B cell (primary cell): ENCODE measurements around the gene CNPY3. TPM values are rescaled to one million over a fixed set of nuclear protein-coding genes. Genes with fewer than 3 reads are reported as not detected.
"Not testable (repeated sequence)": the region's sequence is repeated elsewhere in the genome, so short reads cannot be mapped to it uniquely, and the experiment has no call there.

ENCODE experiments used
- ATAC-seq: fragments of 200-7000 bp; cut with Tn5 transposase; one replicate; pipeline ENCODE4 v1.10.0; 2021; ENCODE audit warnings: low read depth, mild to moderate bottlenecking, moderate number of reproducible peaks, moderate library complexity
- CTCF ChIA-PET: fragments of 350-600 bp; sonication (Branson Sonifier 250); formaldehyde crosslinking; loops from one replicate; lab custom pipeline; 2021; ENCODE audit warnings: antibody characterized with exemption, inconsistent platforms; lab: Charles Lee
- POLR2A ChIA-PET: fragments of 350-600 bp; sonication (Branson Sonifier 250); formaldehyde crosslinking; loops from one replicate; lab custom pipeline; 2021; ENCODE audit warnings: antibody characterized with exemption; lab: Charles Lee
- DNase-seq: peaks from one replicate; pipeline ENCODE4 v3.0.0; 2013
- H2AFZ ChIP-seq: 2 replicates; pipeline ENCODE4 v1.6.1; 2012; ENCODE audit warnings: mild to moderate bottlenecking, low read depth, low read length; ENCODE audit not compliant: insufficient read depth, poor library complexity, severe bottlenecking
- H3K27ac ChIP-seq, 2 donors: 1 replicate in 1 of 2; 2 replicates in 1 of 2; pipeline ENCODE4 v1.5.1; 2012 to 2013; ENCODE audit warnings: low read length in 2 of 2, mild to moderate bottlenecking in 2 of 2, moderate library complexity in 1 of 2
- H3K27me3 ChIP-seq, 4 experiments: fragments of 200-600 bp in 1 of 4; sonication (generic) in 1 of 4; replicated peaks in 1 of 4; 1 replicate in 2 of 4; 2 replicates in 2 of 4; pipeline versions ENCODE4 v1.6.1 to v1.7.0; 2013 to 2016; ENCODE audit warnings: low read length in 3 of 4, mild to moderate bottlenecking in 2 of 4, mixed read lengths in 1 of 4, moderate library complexity in 1 of 4; ENCODE audit not compliant: insufficient read depth in 4 of 4, control insufficient read depth in 3 of 4; ENCODE audit errors: control extremely low read depth in 1 of 4
- H3K36me3 ChIP-seq, 2 experiments: replicated peaks in 1 of 2; 1 replicate in 1 of 2; 2 replicates in 1 of 2; pipeline versions ENCODE4 v1.6.1 to v1.7.1; 2013; ENCODE audit warnings: low read length in 1 of 2; ENCODE audit not compliant: insufficient read depth in 2 of 2, control insufficient read depth in 1 of 2; ENCODE audit errors: control extremely low read depth in 1 of 2, extremely low read depth in 1 of 2
- H3K4me1 ChIP-seq, 2 donors: fragments of 200-600 bp in 1 of 2; sonication (generic) in 1 of 2; 1 replicate in 1 of 2; 2 replicates in 1 of 2; pipeline versions ENCODE4 v1.5.1 to v1.6.1; 2013 to 2017; ENCODE audit warnings: low read length in 2 of 2; ENCODE audit not compliant: control insufficient read depth in 2 of 2, insufficient read depth in 2 of 2
- H3K4me2 ChIP-seq: replicated peaks from 2 replicates; pipeline ENCODE3; 2012; ENCODE audit warnings: mild to moderate bottlenecking, low read depth, low read length; ENCODE audit not compliant: poor library complexity, severe bottlenecking
- H3K4me3 ChIP-seq, 5 experiments: fragments of 200-600 bp in 1 of 5; sonication (generic) in 1 of 5; 1 replicate in 3 of 5; 2 replicates in 2 of 5; pipeline versions ENCODE4 v1.5.1 to v1.7.0; 2011 to 2016; ENCODE audit warnings: low read length in 4 of 5, mild to moderate bottlenecking in 4 of 5, low read depth in 2 of 5, control low read depth in 1 of 5, moderate library complexity in 1 of 5; ENCODE audit not compliant: insufficient read depth in 1 of 5; ENCODE audit errors: control extremely low read depth in 1 of 5, extremely low read depth in 1 of 5
- H3K79me2 ChIP-seq: fragments of 200-600 bp; sonication (generic); one replicate; pipeline ENCODE4 v1.6.0; 2016; ENCODE audit warnings: low read length; ENCODE audit not compliant: control insufficient read depth, insufficient read depth
- H3K9ac ChIP-seq: fragments of 200-600 bp; sonication (generic); 2 replicates; pipeline ENCODE4 v1.6.1; 2017; ENCODE audit warnings: mild to moderate bottlenecking, low read length, moderate library complexity
- H3K9me3 ChIP-seq, 3 donors: one replicate each; pipeline versions ENCODE4 v1.6.1 to v1.7.1; 2013; ENCODE audit warnings: low read length in 2 of 3; ENCODE audit not compliant: control insufficient read depth in 2 of 3, insufficient read depth in 1 of 3; ENCODE audit errors: control extremely low read depth in 1 of 3
- H4K20me1 ChIP-seq: 2 replicates; pipeline ENCODE4 v1.6.0; 2012; ENCODE audit warnings: mild to moderate bottlenecking, low read length; ENCODE audit not compliant: insufficient read depth, control insufficient read depth, poor library complexity, severe bottlenecking
- H3K27ac Mint-ChIP-seq: one replicate; pipeline ENCODE4 v1.8.0; 2021; ENCODE audit warnings: mixed read lengths
- H3K27me3 Mint-ChIP-seq: one replicate; pipeline ENCODE4 v1.8.0; 2021; ENCODE audit warnings: mixed read lengths
- H3K4me1 Mint-ChIP-seq: one replicate; pipeline ENCODE4 v1.8.0; 2021; ENCODE audit warnings: mixed read lengths
- H3K4me3 Mint-ChIP-seq: one replicate; pipeline ENCODE4 v1.8.0; 2021; ENCODE audit warnings: mixed read lengths
- H3K9me3 Mint-ChIP-seq: one replicate; pipeline ENCODE4 v1.8.0; 2022; ENCODE audit warnings: mixed read lengths; ENCODE audit not compliant: insufficient read depth
- CTCF ChIP-seq: fragments of 200-600 bp; IDR thresholded peaks from one replicate; pipeline ENCODE4 v1.8.0; 2022; ENCODE audit warnings: antibody characterized with exemption, mild to moderate bottlenecking
- EZH2 ChIP-seq: IDR thresholded peaks from 2 replicates; pipeline ENCODE4 v1.6.1; 2012; ENCODE audit warnings: borderline replicate concordance, low read depth, mild to moderate bottlenecking, moderate library complexity, low read length; ENCODE audit not compliant: insufficient read depth, poor library complexity, severe bottlenecking
- WGBS: methylation state at CpG from one replicate; pipeline ENCODE4 v1.1.5; 2013; ENCODE audit warnings: missing lambda C conversion rate; ENCODE audit not compliant: insufficient coverage; 5-methylcytosine and 5-hydroxymethylcytosine counted together
- intact Hi-C: fragments of 100-400 bp; cut with micrococcal nuclease; formaldehyde crosslinking; loops from one replicate; pipeline ENCODE4 v1.10.0; 2022
- polyA plus RNA-seq: library from polyadenylated mRNA; depleted of rRNA; stranded (reverse); fragments of >200 nt; gene quantifications from 2 replicates; pipeline ENCODE4 v1.2.3, GENCODE V29; 2012
- total RNA-seq, 2 donors: library from RNA; stranded (reverse); fragments of 120-200 nt in 1 of 2; gene quantifications; 1 replicate in 1 of 2; 2 replicates in 1 of 2; pipeline versions ENCODE4 v1.2.3 to v1.2.4, GENCODE V29; 2013 to 2022

The CNPY3 gene
- total and polyA plus RNA-seq, 2 donors (not counting 1 experiment from before 2014, with no cell fraction given): 123 to 163 TPM

GRCh38 chr6:42885702-42886101 lies 43.6 kb upstream of the CNPY3 start:
- Mint-ChIP-seq H3K27ac (no peak overlapping the region), H3K4me1 (peaks cover 22% of the 10 kb centered on the region), H3K27me3 (no peaks in the 10 kb centered on the region), H3K9me3 (no peaks in the 10 kb centered on the region), H3K4me3 (no peak overlapping the region)
- peaks cover 9 to 10% of the 10 kb centered on the region in 2 donors for H3K4me1 ChIP-seq
- H3K36me3 ChIP-seq: peaks cover 11 to 40% of the 10 kb centered on the region in 2 experiments
- ATAC-seq (no peak), DNase-seq (no peak)
- no peak overlapping the region for H3K27ac ChIP-seq
- H3K27me3 ChIP-seq: no peaks in the 10 kb centered on the region
- H3K9ac ChIP-seq: no peak overlapping the region
- ChIA-PET POLR2A (no interaction called here), CTCF (interaction anchor here (1.1 kb wide), 1 partner anchor 224 kb away, joined by 3 read pairs; no protein-coding TSS in a partner anchor)
- no peak overlapping the region for H2AFZ ChIP-seq
- H3K9me3 ChIP-seq: no peaks in the 10 kb centered on the region
- TF ChIP-seq CTCF (no peak), EZH2 (no peak)
- peaks cover 10% of the 10 kb centered on the region for H4K20me1 ChIP-seq
- WGBS: no CpG with 5 or more reads among the region's 4 CpGs
- H3K79me2 ChIP-seq: peaks cover 26% of the 10 kb centered on the region
- H3K4me2 ChIP-seq: no peak overlapping the region
- H3K4me3 ChIP-seq: no peak overlapping the region
- intact Hi-C loops: no loop called here

- H3K9me3 ChIP-seq, H3K27ac Mint-ChIP-seq, H3K27ac ChIP-seq, H3K9ac ChIP-seq, H3K27me3 Mint-ChIP-seq, H3K4me3 ChIP-seq, CTCF ChIA-PET, DNase-seq, H4K20me1 ChIP-seq, H3K9me3 Mint-ChIP-seq, intact Hi-C loops, H2AFZ ChIP-seq, ATAC-seq, H3K27me3 ChIP-seq, H3K4me2 ChIP-seq: not testable (repeated sequence)
- Mint-ChIP-seq H3K4me1 (peaks cover 28% of the 10 kb centered on the region), H3K4me3 (peak overlapping the region; percentile 39)
- POLR2A ChIA-PET: interaction anchor here (0.6 to 3.2 kb wide), 2 partner anchors 9 to 106 kb away, joined by 3 to 26 read pairs; partner anchors contain the start of gene RPL7L1
- H3K4me1 ChIP-seq: peaks cover 15 to 20% of the 10 kb centered on the region in 2 donors
- H3K79me2 ChIP-seq: peaks cover 14% of the 10 kb centered on the region
- 100% methylated on average over 2 of the region's 4 CpGs for WGBS
- H3K36me3 ChIP-seq: peaks cover 11 to 28% of the 10 kb centered on the region in 2 experiments
Observed at GRCh38 chr6:42888201-42888600, 41.1 kb upstream of the CNPY3 start.
